ENCODE results near the gene SOX6. TPM values are rescaled to one million over a fixed set of nuclear protein-coding genes. Genes with fewer than 3 reads are reported as not detected.

SOX6 gene
- total RNA-seq, 1 donor from 2014 or later = 19.6 TPM

DNA sequence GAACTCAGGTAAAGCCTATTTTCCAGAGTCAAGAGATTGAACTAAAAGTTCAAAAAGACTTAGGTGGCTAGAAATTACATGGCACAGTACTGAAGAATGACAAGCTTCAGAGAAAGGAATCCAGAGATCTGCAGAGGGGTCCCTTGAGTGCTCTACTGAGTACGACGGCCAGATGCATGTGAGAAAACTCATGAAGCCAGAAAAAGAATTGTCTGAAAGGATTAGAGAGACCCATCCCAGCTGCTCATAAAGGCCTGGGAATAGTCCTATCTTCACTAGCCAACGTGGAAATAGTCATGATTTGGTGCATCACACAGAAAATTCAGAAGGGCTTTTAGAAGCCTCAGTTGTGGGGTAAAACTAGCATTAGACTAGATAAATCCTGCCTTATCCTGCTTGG, 91.3 kb downstream of the SOX6 start:
- DNase-seq (ENCODE audit: low read depth, low spot score) = no peak
- TF ChIP-seq, protein P1, sequence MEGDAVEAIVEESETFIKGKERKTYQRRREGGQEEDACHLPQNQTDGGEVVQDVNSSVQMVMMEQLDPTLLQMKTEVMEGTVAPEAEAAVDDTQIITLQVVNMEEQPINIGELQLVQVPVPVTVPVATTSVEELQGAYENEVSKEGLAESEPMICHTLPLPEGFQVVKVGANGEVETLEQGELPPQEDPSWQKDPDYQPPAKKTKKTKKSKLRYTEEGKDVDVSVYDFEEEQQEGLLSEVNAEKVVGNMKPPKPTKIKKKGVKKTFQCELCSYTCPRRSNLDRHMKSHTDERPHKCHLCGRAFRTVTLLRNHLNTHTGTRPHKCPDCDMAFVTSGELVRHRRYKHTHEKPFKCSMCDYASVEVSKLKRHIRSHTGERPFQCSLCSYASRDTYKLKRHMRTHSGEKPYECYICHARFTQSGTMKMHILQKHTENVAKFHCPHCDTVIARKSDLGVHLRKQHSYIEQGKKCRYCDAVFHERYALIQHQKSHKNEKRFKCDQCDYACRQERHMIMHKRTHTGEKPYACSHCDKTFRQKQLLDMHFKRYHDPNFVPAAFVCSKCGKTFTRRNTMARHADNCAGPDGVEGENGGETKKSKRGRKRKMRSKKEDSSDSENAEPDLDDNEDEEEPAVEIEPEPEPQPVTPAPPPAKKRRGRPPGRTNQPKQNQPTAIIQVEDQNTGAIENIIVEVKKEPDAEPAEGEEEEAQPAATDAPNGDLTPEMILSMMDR (conservative IDR thresholded peaks at IDR 0.05) = no peak
- H3K27me3 Mint-ChIP-seq (ENCODE audit: low read depth) = no peaks in the 10 kb centered on the region
- peaks cover 11% of the 10 kb centered on the region for H3K9me3 Mint-ChIP-seq
- no peak overlapping the region for H3K27ac Mint-ChIP-seq (ENCODE audit: unreplicated experiment)
- H3K4me3 Mint-ChIP-seq = no peak overlapping the region
- peaks cover 12% of the 10 kb centered on the region for H3K36me3 Mint-ChIP-seq (ENCODE audit: low read depth)
- no peaks in the 10 kb centered on the region for H3K4me1 Mint-ChIP-seq

DNA sequence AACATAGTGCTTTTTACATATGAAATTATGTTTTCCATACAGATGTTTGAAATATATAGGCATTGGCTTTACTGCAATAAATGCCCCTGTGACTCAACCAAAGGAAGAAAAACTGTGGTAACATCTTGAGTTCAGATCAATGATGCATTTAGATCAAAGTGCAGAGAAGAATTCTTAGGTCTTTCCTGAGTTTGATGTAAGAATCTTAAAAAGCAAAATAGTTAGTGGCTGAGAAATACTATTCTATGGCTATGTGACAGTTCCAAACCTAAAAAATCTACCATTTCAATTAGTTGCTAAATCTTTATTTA, 93.7 kb downstream of the SOX6 start:
- H3K27me3 Mint-ChIP-seq (ENCODE audit: low read depth) = no peaks in the 10 kb centered on the region
- H3K9me3 Mint-ChIP-seq = peaks cover 11% of the 10 kb centered on the region
- H3K4me1 Mint-ChIP-seq = no peaks in the 10 kb centered on the region
- peaks cover 9% of the 10 kb centered on the region for H3K36me3 Mint-ChIP-seq (ENCODE audit: low read depth)
- TF ChIP-seq, protein P1 (conservative IDR thresholded peaks at IDR 0.05) = no peak
- no peak overlapping the region for H3K27ac Mint-ChIP-seq (ENCODE audit: unreplicated experiment)
- no peak overlapping the region for H3K4me3 Mint-ChIP-seq
- no peak for DNase-seq (ENCODE audit: low read depth, low spot score)

DNA sequence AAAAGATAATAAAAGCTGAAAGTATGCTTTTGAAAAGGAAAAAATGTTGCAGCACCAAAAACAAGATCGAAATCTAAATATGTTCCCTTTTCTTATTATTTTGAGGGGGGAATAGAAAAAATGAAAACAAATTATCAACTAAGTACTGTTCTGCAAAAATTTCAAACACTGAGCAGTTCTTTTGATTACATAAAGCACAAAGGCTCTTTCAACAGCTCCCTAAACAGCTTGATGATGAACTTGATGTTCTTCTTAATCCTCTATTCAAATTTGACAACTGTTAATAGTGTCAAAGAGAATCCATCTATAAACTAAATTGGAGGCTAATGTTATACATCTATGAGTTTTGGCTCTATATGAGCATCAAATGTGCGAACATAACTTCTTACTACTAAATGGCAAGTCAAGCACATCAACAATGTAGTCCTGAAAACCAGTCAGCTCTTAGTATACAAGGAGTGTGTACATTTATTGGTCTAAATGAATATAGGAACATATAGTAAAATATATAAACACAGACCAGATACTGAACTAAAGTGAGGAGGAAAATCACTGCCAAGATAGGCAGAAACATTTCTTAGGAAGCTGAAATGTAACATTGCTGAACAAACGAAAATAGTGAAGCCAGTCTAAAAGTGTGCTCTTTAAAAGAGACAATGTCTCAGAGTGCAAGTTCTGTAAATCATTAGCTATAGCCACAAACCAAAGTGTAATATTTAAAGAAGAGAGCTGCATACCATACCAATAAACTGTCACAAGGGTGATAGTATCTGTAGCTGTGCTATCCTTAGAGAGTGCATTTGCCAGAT, 94.3 kb downstream of the SOX6 start:
- H3K4me3 Mint-ChIP-seq = no peak overlapping the region
- no peaks in the 10 kb centered on the region for H3K27me3 Mint-ChIP-seq (ENCODE audit: low read depth)
- no peak for DNase-seq (ENCODE audit: low read depth, low spot score)
- H3K4me1 Mint-ChIP-seq = no peaks in the 10 kb centered on the region
- TF ChIP-seq, protein P1 (conservative IDR thresholded peaks at IDR 0.05) = no peak
- peaks cover 12% of the 10 kb centered on the region for H3K36me3 Mint-ChIP-seq (ENCODE audit: low read depth)
- peaks cover 11% of the 10 kb centered on the region for H3K9me3 Mint-ChIP-seq
- no peak overlapping the region for H3K27ac Mint-ChIP-seq (ENCODE audit: unreplicated experiment)

DNA sequence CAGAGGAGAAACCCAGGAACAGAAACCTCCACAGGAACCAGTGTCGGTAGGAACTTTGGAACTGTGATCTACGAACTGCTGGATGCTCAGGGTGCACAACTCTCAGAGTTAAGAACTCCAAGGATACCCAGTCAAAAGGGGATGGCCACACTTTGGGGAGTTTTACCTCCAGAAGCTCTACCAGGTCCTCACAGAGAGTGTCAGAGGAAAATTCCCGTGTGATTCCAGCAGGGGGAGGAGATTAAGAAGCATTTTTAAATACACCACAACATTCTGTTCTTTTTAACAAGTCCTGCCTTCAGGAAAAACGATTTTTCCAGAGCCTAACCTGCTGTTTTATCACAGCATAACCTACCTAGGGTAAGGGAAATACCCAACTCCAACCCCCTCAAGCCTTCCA, 104.0 kb downstream of the SOX6 start:
- H3K9me3 Mint-ChIP-seq = peaks cover 6% of the 10 kb centered on the region
- DNase-seq (ENCODE audit: low read depth, low spot score) = no peak
- TF ChIP-seq, protein P1 (conservative IDR thresholded peaks at IDR 0.05) = peak; percentile 53
- no peaks in the 10 kb centered on the region for H3K27me3 Mint-ChIP-seq (ENCODE audit: low read depth)
- H3K4me3 Mint-ChIP-seq = no peak overlapping the region
- H3K36me3 Mint-ChIP-seq (ENCODE audit: low read depth) = peaks cover 17% of the 10 kb centered on the region
- no peak overlapping the region for H3K27ac Mint-ChIP-seq (ENCODE audit: unreplicated experiment)
- peaks cover 13% of the 10 kb centered on the region for H3K4me1 Mint-ChIP-seq

DNA sequence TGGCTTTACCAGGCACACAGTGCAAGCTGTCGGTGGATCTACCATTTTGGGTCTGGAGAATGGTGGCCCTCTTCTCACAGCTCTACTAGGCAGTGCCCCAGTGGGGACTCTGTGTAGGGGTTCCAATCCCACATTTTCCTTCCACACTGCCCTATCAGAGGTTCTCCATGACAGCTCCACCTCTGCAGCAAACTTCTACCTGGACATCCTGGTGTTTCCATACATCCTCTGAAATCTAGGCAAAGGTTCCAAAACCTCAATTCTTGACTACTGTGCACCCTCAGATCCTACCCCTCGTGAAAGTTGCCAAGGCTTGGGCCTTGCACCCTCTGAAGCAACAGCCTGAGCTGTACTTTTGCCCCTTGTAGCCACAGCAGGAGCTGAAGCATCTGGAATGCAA, 108.1 kb downstream of the SOX6 start:
- peaks cover 11% of the 10 kb centered on the region for H3K9me3 Mint-ChIP-seq
- no peak overlapping the region for H3K27ac Mint-ChIP-seq (ENCODE audit: unreplicated experiment)
- TF ChIP-seq, protein P1 (conservative IDR thresholded peaks at IDR 0.05) = no peak
- DNase-seq (ENCODE audit: low read depth, low spot score) = no peak
- H3K4me1 Mint-ChIP-seq = peaks cover 13% of the 10 kb centered on the region
- H3K36me3 Mint-ChIP-seq (ENCODE audit: low read depth) = peaks cover 20% of the 10 kb centered on the region
- no peaks in the 10 kb centered on the region for H3K27me3 Mint-ChIP-seq (ENCODE audit: low read depth)
- H3K4me3 Mint-ChIP-seq = no peak overlapping the region

Measured in neural crest cell (in vitro differentiated cells).